Kidney (tissue), 14 donors: ENCODE results near the gene DNAAF5. TPM values are rescaled to one million over a fixed set of nuclear protein-coding genes. Genes with fewer than 3 reads are reported as not detected.

ENCODE experiments used
- DNase-seq, 5 donors: peaks; one replicate each; pipeline ENCODE4 v3.0.0-alpha.2; 2013 to 2020
- FAIRE-seq: peaks from 2 replicates; lab custom pipeline; 2012; peaks lifted over from hg19 to GRCh38; lab: Jason Lieb, UNC
- H3K27ac ChIP-seq, 2 donors: one replicate each; pipeline ENCODE4 v1.7.0; 2013; ENCODE audit warnings: low read depth in 2 of 2, low read length in 2 of 2, inconsistent platforms in 1 of 2
- H3K27me3 ChIP-seq: one replicate; pipeline ENCODE4 v1.7.1; 2013; ENCODE audit warnings: low read length, inconsistent platforms; ENCODE audit not compliant: control insufficient read depth, insufficient read depth
- H3K36me3 ChIP-seq, 3 donors: one replicate each; pipeline versions ENCODE4 v1.7.0 to v1.7.1; 2013; ENCODE audit warnings: low read length in 3 of 3, control low read depth in 1 of 3, inconsistent platforms in 1 of 3; ENCODE audit not compliant: insufficient read depth in 3 of 3, control insufficient read depth in 2 of 3
- H3K4me1 ChIP-seq, 3 donors: one replicate each; pipeline versions ENCODE4 v1.7.0 to v1.7.1; 2013; ENCODE audit warnings: low read length in 3 of 3, inconsistent platforms in 1 of 3, low read depth in 1 of 3; ENCODE audit not compliant: control insufficient read depth in 2 of 3, insufficient read depth in 2 of 3
- H3K4me3 ChIP-seq, 3 donors: one replicate each; pipeline versions ENCODE4 v1.7.0 to v1.8.1; 2013; ENCODE audit warnings: low read length in 3 of 3, control low read depth in 1 of 3, inconsistent platforms in 1 of 3
- H3K9ac ChIP-seq, 3 donors: one replicate each; pipeline versions ENCODE4 v1.7.0 to v1.7.1; 2013; ENCODE audit warnings: low read length in 3 of 3, control low read depth in 1 of 3, inconsistent platforms in 1 of 3
- H3K9me3 ChIP-seq, 3 donors: one replicate each; pipeline versions ENCODE4 v1.7.0 to v1.7.1; 2013; ENCODE audit warnings: low read length in 3 of 3, control low read depth in 1 of 3, inconsistent platforms in 1 of 3; ENCODE audit not compliant: control insufficient read depth in 2 of 3, insufficient read depth in 1 of 3
- intact Hi-C: fragments of 100-400 bp; cut with DNase I; formaldehyde crosslinking; loops from one replicate; pipeline ENCODE4 v1.11.1; 2022
- polyA plus RNA-seq: library from polyadenylated mRNA; stranded (reverse); fragments of 350-450 nt; fragmentation: Illumina TruSeq; extraction: RNeasy Lipid Tissue Mini Kit (QIAGEN cat#74804); gene quantifications from one replicate; pipeline ENCODE4 v1.2.3, GENCODE V29; 2014; ENCODE audit warnings: low read depth, low replicate concordance; ENCODE audit not compliant: insufficient read depth
- total RNA-seq: library from RNA; stranded (reverse); fragmentation: NEBNext Ultra II Directional; extraction: Animal tissue kit (Norgen Biotek cat#: 25700); gene quantifications from one replicate; pipeline ENCODE4 v1.2.1, GENCODE V29; 2021
- TF ChIP-seq, protein P1 (sequence below): IDR thresholded peaks from 3 replicates; pipeline ENCODE4 v1.5.1; 2012; ENCODE audit warnings: mild to moderate bottlenecking, moderate library complexity, borderline replicate concordance; ENCODE audit not compliant: insufficient read depth; ENCODE audit errors: extremely low read depth
- donor health status: control.
- donor health status: control.
- donor health status: control.
- donor health status: control.
- donor health status: control.
- donor health status: DM: yes; HTN: yes; CAD: no.
- donor health status: Normal renal cell carcinoma (clear cell type).

Gene DNAAF5
- total and polyA plus RNA-seq, 2 donors from 2014 or later: 11.6 to 29.7 TPM

DNA sequence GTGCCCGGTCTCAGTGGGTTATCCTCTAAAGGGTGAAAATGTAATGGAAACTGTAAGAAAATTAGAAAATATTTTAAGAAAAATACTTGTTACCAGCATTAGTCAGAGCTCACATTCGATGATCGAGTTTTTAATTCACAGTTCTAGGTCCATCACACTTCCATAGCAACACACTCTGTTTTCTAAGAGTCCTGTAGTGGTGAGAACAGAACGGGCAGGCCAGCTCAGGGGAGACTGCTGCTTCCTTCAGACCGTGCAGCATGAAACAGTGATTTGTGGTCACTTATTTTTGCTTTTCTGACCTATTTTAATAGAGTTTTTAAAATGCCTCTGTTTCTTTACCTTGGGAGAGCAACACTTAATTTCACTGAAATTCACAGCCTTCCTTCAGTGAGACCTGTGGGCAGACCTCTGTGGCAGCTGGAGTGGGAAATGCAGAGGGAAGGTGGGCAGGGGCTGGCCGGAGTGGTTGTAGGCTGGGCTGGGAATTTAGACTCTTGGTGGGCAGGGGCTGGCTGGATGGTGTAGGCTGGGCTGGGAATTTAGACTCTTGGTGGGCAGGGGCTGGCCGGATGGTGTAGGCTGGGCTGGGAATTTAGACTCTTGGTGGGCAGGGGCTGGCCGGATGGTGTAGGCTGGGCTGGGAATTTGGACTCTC is 107.2 kb downstream of the DNAAF5 start:
- H3K9me3 ChIP-seq: no peaks in the 10 kb centered on the region
- H3K4me1 ChIP-seq: peaks cover 0 to 34% (median 18%) of the 10 kb centered on the region in 3 donors
- intact Hi-C loops: no loop called here
- peak overlapping the region; percentile 16 to 54 for H3K27ac ChIP-seq
- H3K27me3 ChIP-seq: no peaks in the 10 kb centered on the region
- peaks cover 0 to 2% (median 0%) of the 10 kb centered on the region in 3 donors for H3K36me3 ChIP-seq
- TF ChIP-seq, protein P1, sequence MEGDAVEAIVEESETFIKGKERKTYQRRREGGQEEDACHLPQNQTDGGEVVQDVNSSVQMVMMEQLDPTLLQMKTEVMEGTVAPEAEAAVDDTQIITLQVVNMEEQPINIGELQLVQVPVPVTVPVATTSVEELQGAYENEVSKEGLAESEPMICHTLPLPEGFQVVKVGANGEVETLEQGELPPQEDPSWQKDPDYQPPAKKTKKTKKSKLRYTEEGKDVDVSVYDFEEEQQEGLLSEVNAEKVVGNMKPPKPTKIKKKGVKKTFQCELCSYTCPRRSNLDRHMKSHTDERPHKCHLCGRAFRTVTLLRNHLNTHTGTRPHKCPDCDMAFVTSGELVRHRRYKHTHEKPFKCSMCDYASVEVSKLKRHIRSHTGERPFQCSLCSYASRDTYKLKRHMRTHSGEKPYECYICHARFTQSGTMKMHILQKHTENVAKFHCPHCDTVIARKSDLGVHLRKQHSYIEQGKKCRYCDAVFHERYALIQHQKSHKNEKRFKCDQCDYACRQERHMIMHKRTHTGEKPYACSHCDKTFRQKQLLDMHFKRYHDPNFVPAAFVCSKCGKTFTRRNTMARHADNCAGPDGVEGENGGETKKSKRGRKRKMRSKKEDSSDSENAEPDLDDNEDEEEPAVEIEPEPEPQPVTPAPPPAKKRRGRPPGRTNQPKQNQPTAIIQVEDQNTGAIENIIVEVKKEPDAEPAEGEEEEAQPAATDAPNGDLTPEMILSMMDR: no peak
- no peak overlapping the region for H3K9ac ChIP-seq
- DNase-seq: no peak
- no peak for FAIRE-seq
- no peak overlapping the region for H3K4me3 ChIP-seq

GRCh38 chr7:834277-834676 is 107.8 kb downstream of the DNAAF5 start:
- DNase-seq (peak in 1 of 5 donors; percentile 67), FAIRE-seq (no peak)
- TF ChIP-seq, protein P1: no peak
- no peaks in the 10 kb centered on the region for H3K9me3 ChIP-seq
- H3K27me3 ChIP-seq: no peaks in the 10 kb centered on the region
- H3K36me3 ChIP-seq: peaks cover 0 to 7% (median 4%) of the 10 kb centered on the region in 3 donors
- intact Hi-C loops: no loop called here
- H3K4me3 ChIP-seq: no peak overlapping the region
- H3K4me1 ChIP-seq: peaks cover 0 to 29% (median 18%) of the 10 kb centered on the region in 3 donors
- peak overlapping the region; percentile 16 to 54 for H3K27ac ChIP-seq
- H3K9ac ChIP-seq: no peak overlapping the region

GRCh38 chr7:835021-835420 is 108.5 kb downstream of the DNAAF5 start:
- Histone ChIP-seq H3K27me3 (no peaks in the 10 kb centered on the region), H3K9me3 (no peaks in the 10 kb centered on the region), H3K9ac (no peak overlapping the region), H3K4me3 (no peak overlapping the region), H3K36me3 (peaks cover 0 to 9% (median 8%) of the 10 kb centered on the region in 3 donors), H3K4me1 (peaks cover 0 to 29% (median 18%) of the 10 kb centered on the region in 3 donors), H3K27ac (no peak overlapping the region)
- peak in 1 of 5 donors; percentile 52 for DNase-seq
- no peak for FAIRE-seq
- TF ChIP-seq, protein P1: no peak
- intact Hi-C loops: no loop called here
